T-helper 2 cell treated with Interferon-gamma antibody and Interleukin-4, amounts not matched to agents 100 ng/mL and 5 ng/mL, for 36 hours (primary cell): Measurements from ENCODE around the gene EDN1. TPM values are rescaled to one million over a fixed set of nuclear protein-coding genes. Genes with fewer than 3 reads are reported as not detected.

Experiments used
- intact Hi-C: fragments of 100-400 bp; cut with micrococcal nuclease; formaldehyde crosslinking; loops from one replicate; pipeline ENCODE4 v1.15.1; 2023
- total RNA-seq: library from RNA; stranded (reverse); gene quantifications from 2 replicates; pipeline ENCODE4 v1.2.3, GENCODE V29; 2022

Gene EDN1
- total RNA-seq, 1 donor from 2014 or later: 0.07 TPM

DNA sequence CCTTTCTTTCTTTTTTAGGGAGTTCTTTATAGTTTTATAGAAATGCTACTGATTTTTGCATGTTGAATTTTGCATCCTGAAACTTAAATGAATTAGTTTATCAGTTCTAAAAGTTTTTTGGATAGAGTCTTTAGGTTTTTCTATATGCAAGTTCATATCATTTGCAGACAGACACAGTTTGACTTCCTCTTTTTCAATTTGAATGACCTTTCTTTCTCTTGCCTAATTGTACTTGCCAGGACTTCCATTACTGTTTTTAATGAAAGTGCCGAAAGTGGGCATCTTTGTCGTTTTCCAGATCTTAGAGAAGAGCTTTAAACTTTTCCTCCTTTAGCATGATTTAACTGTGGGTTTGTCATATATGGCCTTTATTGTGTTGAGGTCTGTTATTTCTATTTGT, 21.1 kb upstream of the EDN1 start:
- intact Hi-C loops: no loop called here

DNA sequence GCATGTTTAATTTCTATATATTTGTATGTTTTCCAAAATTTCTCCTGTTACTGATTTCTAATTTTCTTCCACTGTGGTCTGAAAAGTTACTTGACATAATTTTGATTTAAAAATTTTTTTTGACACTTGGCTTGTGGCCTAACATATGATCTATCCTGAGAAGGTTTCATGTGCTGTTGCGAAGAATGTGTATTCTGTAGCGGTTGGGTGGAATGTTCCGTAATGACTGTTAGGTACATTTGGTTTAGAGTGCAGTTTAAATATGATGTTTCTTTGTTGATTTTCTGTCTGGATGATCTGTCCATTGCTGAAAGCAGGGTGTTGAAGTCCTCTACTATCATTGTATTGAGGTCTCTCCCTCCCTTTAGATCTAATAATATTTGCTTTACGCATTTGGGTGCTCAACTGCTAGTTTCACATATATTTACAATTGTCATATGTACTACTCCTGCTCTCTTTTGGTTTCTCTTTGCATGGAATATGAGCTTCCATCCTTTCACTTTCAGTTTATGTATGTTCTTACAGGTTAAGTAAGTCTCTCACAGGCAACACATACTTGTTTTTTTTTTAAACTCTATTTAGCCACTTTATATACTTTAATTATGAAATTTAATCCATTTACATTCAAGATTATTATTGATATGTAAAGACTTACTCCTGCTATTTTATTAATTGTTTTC, 19.5 kb upstream of the EDN1 start:
- intact Hi-C loops: no loop called here

DNA sequence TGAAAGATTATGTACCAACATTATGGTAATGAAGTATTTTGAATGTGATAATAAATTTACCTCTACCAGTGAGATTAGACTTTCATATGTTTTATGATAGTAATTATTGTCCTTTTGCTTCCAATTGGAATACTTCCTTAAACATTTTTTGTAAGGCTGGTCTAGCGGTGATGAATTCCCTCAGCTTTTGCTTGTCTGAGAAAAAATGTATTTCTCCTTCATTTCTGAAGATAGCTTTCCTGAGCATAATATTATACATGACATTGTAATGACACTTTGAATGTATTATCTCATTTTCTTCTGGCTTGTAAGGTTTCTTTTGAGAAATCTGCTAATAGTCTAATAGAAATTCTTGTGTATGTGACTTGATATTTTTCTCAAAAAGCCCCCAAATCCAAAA, 18.6 kb upstream of the EDN1 start:
- intact Hi-C loops: no loop called here

DNA sequence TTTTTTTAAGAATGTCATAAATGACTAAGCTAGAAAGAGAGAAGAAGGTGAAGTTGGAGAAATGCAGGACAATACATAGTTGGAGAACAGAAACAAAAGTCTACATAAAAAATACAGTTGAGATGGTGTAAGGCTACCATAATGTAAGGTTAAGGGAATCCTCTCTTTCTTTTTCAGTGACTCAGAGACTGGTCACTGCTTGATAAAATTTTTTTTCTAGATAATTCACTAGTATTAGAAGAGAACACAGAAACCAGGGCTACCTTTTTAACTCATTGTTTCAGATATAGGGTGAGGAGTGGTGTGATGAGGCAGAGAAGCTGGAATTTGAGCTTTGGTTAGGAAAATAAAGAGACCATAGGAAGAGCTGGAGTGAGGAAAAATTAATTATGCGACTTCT, 18.2 kb upstream of the EDN1 start:
- intact Hi-C loops: no loop called here

DNA sequence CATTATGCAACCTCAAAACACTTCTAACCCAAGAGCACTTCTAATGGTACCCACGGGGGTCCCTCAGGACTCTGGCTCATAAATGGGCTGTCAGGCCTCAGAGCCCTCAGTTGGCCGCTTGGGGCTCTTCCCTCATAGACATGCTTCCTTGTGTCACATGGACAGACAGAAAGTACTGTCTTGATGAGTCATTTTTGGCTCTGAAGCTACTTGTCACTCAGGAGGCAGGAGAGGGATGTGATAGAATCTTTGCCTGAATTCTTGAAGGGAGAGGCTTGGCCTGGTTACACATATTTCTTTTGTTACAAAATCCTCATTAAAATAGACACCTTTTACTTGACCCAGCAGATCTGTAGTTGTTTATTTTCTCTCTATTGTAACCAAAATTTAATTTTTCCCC, 15.1 kb upstream of the EDN1 start:
- intact Hi-C loops: no loop called here

DNA sequence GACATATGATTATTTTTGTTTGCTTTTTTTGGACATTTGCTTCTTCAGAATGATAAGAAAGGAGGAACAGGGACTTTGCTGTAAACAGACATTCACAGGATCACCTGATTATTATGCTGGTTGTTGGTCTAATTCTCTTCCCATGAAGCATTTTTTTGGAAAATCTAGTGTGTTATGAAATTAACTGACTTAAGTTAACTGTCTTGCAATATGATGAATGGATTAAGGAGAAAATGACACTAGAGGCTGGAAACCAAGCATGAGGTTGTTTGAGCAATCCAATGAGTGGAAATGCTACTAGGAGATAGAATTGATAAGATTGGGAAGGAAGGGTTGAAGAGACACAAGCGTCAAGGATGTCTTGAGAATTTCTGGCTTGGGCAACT, 13.2 kb upstream of the EDN1 start:
- intact Hi-C loops: no loop called here

DNA sequence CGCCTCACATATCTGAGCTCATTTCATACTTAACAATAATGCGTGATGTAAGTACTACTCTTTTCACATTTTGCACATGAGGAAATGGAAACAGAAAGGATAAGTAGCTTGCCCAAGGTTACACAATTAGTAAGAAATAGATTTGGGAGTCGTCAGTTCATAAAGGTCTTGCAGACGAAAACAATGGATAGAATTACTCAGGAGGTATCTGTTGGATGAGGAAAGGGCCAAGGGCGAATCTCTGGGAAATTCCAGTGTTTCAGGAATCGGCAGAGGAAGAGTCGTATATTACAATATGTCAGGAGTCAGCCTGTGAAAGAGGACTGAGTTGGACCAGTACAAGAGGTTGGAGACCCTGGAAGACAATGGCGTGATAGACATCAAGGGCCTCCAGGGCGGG, 12.8 kb upstream of the EDN1 start:
- intact Hi-C loops: no loop called here

DNA sequence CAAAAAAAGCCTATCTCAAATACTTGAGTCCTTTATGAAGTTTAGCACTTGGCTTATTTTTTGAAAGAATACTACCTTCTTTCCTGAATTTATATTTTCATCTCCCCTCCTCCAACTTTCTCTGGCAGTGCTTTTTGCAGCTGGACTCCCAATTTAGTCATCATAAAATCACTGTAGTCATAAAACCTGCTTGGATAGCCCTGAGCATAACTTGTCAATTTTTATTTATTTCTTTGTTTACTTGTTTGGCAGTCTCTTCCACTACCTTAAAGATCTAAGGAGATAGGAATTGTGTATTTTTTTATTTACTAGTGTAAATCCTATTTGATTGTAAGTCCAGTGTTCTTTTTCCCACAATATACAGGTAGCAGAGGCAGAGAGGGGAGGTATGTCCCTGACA, 11.2 kb upstream of the EDN1 start:
- intact Hi-C loops: no loop called here

DNA sequence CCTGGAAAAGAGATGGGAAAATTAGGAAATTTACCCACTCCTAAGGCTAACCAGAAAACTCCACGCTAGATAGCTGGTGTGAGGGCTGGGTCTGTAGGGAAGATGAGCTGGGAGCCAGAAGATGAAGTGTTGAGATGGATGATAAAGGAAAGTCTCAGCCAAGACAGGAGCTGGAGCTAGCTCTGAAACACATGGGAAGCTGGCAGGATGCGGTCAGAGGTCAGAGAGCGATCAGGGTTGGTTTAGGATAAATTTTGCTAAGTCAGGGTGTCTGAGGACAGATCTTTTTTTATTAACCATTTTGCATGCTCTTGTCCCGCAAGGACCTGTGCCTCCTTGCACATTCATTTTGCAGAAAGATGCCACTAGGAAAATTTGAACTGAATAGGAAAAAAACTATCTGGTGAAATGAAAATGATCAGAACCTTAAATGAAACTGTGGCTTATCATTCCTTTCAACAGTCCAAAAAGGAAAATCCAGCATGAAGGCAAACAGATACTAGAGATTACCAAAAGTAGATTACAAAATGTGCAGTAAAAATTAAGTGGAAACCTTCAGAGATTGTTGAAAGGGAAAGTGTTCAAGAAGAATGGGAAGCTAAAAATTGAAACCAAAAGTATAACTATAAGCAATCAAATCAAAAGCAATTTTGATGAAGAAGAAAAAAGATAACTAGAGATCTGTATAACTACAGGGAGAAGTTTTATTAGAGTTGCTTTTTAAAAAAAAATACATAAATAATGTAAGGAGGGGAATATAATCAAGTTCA, 10.7 kb upstream of the EDN1 start:
- intact Hi-C loops: no loop called here

DNA sequence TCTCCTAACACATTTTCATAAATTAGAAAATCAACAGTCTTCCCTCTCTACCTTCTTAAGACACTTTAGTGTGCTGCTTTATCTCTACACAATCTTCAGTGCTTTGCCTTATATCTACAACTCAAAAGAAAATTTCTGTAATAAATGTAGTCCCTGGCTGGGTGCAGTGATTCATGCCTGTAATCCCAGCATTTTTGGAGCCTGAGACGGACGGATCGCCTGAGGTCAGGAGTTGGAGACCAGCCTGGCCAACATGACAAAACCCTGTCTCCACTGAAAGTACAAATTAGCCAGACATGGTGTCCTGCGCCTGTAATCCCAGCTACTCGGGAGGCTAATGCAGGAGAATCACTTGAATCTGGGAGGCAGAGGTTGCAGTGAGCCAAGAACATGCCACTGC, 9.7 kb upstream of the EDN1 start:
- intact Hi-C loops: no loop called here

DNA sequence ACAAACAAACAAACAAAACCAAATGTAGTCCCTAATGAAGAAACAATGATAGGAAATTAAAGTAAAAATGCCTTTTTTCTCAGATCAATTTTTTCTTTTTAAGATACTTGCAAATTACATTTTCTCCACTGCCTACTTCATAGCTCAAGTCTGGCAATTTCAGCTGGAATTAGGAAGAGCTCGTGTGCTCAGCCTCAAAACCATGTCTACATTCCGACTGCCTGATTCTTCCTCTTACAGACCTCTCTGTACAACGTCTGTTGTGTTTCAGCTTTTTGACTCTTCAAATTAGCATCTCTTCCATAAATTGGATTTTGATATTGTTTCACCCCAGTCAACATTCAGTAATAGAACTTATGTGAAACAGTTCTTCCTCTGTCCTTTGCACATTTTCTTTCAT, 9.3 kb upstream of the EDN1 start:
- intact Hi-C loops: no loop called here

DNA sequence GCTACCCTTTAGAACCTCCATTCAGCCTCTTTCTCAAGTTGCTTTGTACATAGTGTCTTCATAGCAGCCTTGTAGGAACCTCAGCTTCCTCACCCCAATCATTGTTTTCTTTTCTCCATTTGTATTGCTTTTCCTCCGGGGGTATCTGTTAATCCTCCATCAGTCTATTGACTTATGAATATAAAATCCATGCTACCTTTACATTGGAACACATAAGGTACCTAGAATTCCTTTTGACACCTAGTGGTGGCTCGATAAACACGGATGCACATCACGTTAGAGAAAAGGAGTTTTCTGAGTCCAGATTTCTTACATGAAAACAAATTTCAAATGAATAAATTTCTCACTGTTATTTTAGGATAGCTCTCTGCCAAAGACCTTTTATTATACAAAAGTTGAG, 6.3 kb upstream of the EDN1 start:
- intact Hi-C loops: no loop called here

DNA sequence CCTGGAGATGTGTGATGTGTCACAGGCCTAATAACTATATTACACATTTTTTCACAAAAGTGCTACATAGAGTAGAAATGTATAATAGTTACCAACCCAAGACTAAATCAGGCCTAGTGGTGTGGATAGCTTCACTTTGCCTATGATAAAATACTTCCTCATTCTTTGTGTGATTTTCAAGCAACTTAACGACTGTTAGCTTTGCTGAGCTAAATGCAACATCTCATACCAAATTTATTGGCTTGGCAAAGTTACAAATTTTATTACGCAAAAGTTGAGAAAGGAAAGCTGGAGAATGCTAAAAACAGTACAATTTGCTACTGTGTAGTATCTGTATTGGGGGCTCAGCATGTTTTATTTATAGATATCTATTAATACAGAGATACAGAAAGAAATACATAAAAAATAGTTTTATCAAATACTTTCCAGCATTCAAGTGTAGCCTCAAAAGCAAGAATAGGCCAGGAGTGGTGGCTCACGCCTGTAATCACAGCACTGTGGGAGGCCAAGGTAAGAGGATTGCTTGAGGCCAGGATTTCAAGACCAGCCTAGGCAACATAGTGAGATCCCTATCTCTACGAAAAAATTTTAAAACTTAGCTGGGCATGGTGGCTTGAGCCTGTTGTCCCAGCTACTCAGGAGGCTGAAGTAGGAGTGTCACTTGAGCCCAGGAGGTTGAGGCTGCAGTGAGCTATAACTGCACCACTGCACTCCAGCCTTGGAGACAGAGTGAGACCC, 3.6 kb upstream of the EDN1 start:
- intact Hi-C loops: no loop called here

DNA sequence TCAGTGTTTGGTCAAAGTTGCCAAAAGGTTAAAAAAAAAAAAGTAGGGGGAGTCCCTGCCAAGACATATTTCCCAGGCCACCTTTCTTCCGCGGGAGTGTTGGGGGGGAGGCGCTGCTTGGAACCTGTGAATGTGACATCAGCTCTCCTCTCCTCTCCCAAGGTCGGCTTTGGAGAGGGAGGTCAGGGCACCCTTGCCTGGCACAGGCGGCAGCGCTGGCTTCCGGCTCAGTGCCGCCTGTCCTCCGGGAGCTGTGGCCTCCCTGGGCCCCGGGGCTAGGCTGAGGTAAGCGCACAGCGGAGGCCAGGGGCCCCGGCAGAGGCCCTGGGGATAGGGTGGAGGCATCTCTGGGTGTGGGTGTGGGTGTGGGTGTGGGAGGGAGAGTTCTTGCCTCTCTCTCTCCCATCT, 1.9 kb upstream of the EDN1 start:
- intact Hi-C loops: no loop called here

DNA sequence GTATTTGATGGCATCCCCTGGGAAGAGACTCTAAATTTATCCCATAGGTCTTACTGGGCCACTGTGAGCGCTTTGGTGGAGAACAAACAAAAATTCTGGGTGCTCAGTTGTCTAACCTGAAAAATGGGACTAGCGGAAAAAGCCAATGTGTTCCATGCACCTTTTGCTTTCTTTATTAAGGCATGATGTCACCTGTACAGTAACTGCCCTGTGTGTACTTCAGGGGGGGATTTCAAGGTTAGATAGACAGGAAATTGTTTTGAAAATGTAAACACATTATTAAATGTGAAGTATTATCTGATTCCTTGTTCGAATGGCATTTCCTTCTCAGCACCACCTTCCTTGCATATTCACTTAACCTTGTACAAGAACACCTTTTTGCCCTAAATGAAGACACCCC, 1.2 kb upstream of the EDN1 start:
- intact Hi-C loops: loop anchor here (1.0 kb wide), 1 partner anchor 634 kb away; no protein-coding TSS in a partner anchor

DNA sequence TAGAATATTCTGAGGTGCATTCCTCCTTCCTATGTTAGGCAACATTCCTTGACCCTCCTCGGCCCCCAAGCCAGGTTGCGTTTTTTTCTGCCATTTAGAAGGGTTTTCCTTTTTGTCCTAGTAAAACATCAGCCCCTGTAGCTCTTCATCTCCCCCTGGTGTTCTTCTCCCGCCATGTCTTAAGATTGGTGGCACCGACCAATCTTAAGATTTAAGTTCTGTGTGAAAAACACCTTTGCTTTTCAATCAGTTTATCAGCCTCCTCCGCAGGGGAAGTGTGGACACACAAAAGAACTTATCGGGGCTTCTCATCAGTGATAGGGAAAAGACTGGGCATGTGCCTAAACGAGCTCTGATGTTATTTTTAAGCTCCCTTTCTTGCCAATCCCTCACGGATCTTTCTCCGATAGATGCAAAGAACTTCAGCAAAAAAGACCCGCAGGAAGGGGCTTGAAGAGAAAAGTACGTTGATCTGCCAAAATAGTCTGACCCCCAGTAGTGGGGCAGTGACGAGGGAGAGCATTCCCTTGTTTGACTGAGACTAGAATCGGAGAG, 719 bp upstream of the EDN1 start:
- intact Hi-C loops: loop anchor here (1.0 kb wide), 1 partner anchor 634 kb away; no protein-coding TSS in a partner anchor

DNA sequence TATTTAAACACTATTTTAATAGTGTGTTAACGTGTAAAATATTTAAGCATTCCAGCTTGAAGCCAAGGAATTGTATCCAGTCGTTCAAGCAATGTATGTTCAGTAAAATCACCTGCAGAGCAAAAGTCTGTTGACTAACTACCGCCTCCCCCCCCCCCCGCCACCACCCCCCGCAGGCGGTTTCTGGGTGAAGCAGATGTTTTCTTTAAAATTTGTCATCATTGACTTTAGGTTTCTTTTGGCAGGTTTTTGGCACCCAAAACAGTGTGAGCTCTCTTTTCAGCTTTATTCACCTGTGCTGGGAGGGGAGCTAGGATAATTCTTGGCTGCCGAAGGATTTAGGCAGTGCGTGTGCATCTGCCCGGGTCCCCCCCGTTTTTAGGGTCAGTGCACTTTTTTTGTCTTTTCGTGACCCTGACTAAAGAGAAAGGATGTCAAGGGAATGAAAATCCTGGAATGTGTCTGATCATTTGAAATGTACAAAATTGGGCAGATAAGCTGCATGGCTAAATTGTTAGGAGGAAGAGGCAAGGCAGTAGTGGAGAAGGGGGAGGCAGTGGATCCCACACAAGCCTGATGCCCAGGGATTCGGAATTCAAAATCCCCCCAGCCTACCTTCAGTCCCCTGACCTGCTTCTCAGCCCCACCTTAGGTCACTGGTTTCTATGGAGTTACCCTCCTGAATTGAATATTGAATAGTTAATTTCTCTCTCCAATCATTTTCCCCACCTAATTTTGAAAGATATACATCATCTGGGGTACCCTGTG, 1.1 kb downstream of the EDN1 start:
- intact Hi-C loops: loop anchor here (2.0 to 10.0 kb wide), 2 partner anchors 140 to 314 kb away; no protein-coding TSS in a partner anchor

DNA sequence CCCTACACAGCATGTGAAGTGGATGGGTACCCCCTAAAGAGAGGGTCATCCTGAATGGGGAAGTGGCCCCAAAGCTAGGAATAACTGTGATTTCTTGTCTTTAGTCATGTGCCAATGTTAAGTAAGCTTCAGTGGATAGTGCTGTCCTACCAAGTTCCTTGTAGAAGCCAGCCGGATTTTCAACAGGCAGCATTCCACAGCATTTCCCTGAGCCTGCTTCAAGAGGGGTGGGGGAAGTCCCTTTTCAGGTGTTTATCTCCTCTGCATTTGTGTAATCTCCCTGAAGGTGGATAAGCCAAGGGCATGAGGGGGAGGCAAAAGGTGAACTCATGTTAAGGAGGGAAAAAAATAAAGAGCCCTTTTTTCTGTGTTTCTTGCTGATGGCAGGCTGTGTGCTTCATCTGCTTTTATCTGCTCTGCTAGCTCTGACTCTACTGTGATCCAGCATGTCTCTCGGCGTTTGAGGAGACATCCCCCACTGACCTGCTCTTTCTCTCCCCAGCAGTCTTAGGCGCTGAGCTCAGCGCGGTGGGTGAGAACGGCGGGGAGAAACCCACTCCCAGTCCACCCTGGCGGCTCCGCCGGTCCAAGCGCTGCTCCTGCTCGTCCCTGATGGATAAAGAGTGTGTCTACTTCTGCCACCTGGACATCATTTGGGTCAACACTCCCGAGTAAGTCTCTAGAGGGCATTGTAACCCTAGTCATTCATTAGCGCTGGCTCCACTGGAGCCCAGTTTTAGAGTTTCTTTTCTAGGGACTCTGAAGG, 1.9 kb downstream of the EDN1 start:
- intact Hi-C loops: loop anchor here (2.0 to 10.0 kb wide), 2 partner anchors 141 to 313 kb away; no protein-coding TSS in a partner anchor

DNA sequence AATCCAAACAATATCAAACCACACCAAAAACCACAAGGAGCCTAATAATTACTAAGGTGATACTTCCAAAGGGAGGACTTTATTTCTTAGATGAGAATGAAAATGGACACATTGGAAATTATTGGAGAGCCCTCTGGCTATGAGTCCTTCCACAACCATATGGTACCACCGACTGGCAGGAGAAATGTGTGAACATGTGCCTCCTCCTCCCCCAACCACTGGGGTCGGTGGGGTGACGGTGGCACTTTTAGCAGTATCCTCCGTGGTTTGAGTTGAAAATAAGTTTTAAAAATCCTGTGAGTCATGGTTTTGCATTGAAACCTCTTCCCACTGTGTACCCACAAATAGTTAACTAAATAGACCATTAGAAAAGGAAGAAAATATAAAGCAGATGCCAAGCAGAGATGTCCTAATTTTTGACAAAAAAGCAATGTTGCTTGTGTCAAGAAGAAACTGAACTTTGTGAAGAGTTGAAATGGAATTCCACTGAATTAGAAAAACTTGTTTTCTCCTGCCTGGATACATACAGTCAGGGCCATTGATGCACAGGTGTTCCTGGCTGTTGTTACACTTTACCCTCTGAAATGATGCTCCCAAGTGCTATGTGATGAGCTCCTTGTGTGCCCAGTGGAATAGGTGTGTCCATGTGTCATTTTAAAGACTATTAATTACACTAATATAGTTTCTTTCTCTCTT, 3.2 kb downstream of the EDN1 start:
- intact Hi-C loops: loop anchor here (10.0 kb wide), 1 partner anchor 311 kb away; no protein-coding TSS in a partner anchor
